CD4-positive, alpha-beta T cell (primary cell): ENCODE data around the gene NTRK2. TPM values are rescaled to one million over a fixed set of nuclear protein-coding genes. Genes with fewer than 3 reads are reported as not detected.

Experiments
- ATAC-seq: fragments of 200-7000 bp; cut with Tn5 transposase; one replicate; pipeline ENCODE4 v1.10.0; 2022; ENCODE audit warnings: mild to moderate bottlenecking; ENCODE audit not compliant: poor library complexity
- CTCF ChIA-PET: fragments of 350-600 bp; sonication (Branson Sonifier 250); formaldehyde crosslinking; loops from one replicate; lab custom pipeline; 2021; ENCODE audit warnings: antibody characterized with exemption, inconsistent platforms; lab: Charles Lee
- POLR2A ChIA-PET: fragments of 350-600 bp; sonication (Branson Sonifier 250); formaldehyde crosslinking; loops from one replicate; lab custom pipeline; 2021; ENCODE audit warnings: antibody characterized with exemption, inconsistent platforms; lab: Charles Lee
- DNase-seq, 14 experiments: peaks; one replicate each; pipeline ENCODE4 v3.0.0-alpha.2; 2013 to 2020; ENCODE audit warnings: mixed read lengths in 2 of 14
- H3K27ac ChIP-seq, 2 donors: one replicate each; pipeline versions ENCODE4 v1.5.1 to v1.7.0; 2013; ENCODE audit warnings: low read length in 2 of 2, low read depth in 1 of 2, mild to moderate bottlenecking in 1 of 2
- H3K27me3 ChIP-seq, 2 experiments: 1 replicate in 1 of 2; 2 replicates in 1 of 2; pipeline versions ENCODE4 v1.6.1 to v1.7.0; 2013; ENCODE audit warnings: low read length in 2 of 2, control low read depth in 1 of 2, mild to moderate bottlenecking in 1 of 2, moderate library complexity in 1 of 2; ENCODE audit not compliant: insufficient read depth in 2 of 2, control insufficient read depth in 1 of 2
- H3K36me3 ChIP-seq: one replicate; pipeline ENCODE4 v1.6.1; 2013; ENCODE audit warnings: low read length, control low read depth; ENCODE audit not compliant: insufficient read depth
- H3K4me1 ChIP-seq: one replicate; pipeline ENCODE4 v1.6.1; 2013; ENCODE audit warnings: low read length, control low read depth; ENCODE audit not compliant: insufficient read depth
- H3K4me3 ChIP-seq: one replicate; pipeline ENCODE4 v1.5.1; 2013; ENCODE audit warnings: mild to moderate bottlenecking, low read length, moderate library complexity
- H3K9me3 ChIP-seq, 2 experiments: 1 replicate in 1 of 2; 2 replicates in 1 of 2; pipeline versions ENCODE4 v1.6.1 to v1.7.0; 2013; ENCODE audit warnings: low read length in 2 of 2, mild to moderate bottlenecking in 2 of 2, control low read depth in 1 of 2, moderate library complexity in 1 of 2; ENCODE audit not compliant: control insufficient read depth in 1 of 2, insufficient read depth in 1 of 2
- H3K27ac Mint-ChIP-seq: one replicate; pipeline ENCODE4 v1.8.0; 2020; ENCODE audit warnings: mixed read lengths
- H3K27me3 Mint-ChIP-seq: one replicate; pipeline ENCODE4 v1.8.0; 2021; ENCODE audit warnings: mixed read lengths
- H3K36me3 Mint-ChIP-seq: one replicate; pipeline ENCODE4 v1.8.0; 2021; ENCODE audit warnings: low read depth, mixed read lengths
- H3K4me1 Mint-ChIP-seq: one replicate; pipeline ENCODE4 v1.8.0; 2021; ENCODE audit warnings: low read depth, mixed read lengths
- H3K4me3 Mint-ChIP-seq: one replicate; pipeline ENCODE4 v1.8.0; 2020; ENCODE audit warnings: mild to moderate bottlenecking, mixed read lengths
- H3K9me3 Mint-ChIP-seq: one replicate; pipeline ENCODE4 v1.8.0; 2020; ENCODE audit warnings: mixed read lengths
- CTCF ChIP-seq: fragments of 200-600 bp; IDR thresholded peaks from one replicate; pipeline ENCODE4 v1.8.0; 2022; ENCODE audit warnings: antibody characterized with exemption, mild to moderate bottlenecking
- intact Hi-C, 2 experiments: fragments of 100-400 bp; cut with DNase I in 1 of 2; cut with micrococcal nuclease in 1 of 2; formaldehyde crosslinking; loops; one replicate each; pipeline versions ENCODE4 v1.15.1 to v1.9.0; 2023 to 2025; cut with DNase I, micrococcal nuclease
- total RNA-seq, 174 experiments: library from RNA in 2 of 174; stranded (reverse) in 2 of 174; gene quantifications; one replicate each; pipeline ENCODE4 v1.2.3 and lab custom pipeline; 2021 to 2026

NTRK2 gene
- total RNA-seq, 2 experiments from 2014 or later = 0.06 to 0.14 TPM

- ATAC-seq (no peak), DNase-seq (no peak)
- no peaks in the 10 kb centered on the region for H3K9me3 ChIP-seq
- POLR2A ChIA-PET = no interaction called here
- Mint-ChIP-seq H3K4me3 (no peak overlapping the region), H3K9me3 (no peaks in the 10 kb centered on the region), H3K27me3 (peaks cover 4% of the 10 kb centered on the region), H3K4me1 (no peaks in the 10 kb centered on the region), H3K36me3 (no peaks in the 10 kb centered on the region), H3K27ac (no peak overlapping the region)
- TF ChIP-seq CTCF = no peak
- H3K36me3 ChIP-seq = no peaks in the 10 kb centered on the region
- H3K27ac ChIP-seq = no peak overlapping the region
- no peaks in the 10 kb centered on the region for H3K27me3 ChIP-seq
- H3K4me3 ChIP-seq = no peak overlapping the region
- CTCF ChIA-PET = no interaction called here
- H3K4me1 ChIP-seq = no peaks in the 10 kb centered on the region
- intact Hi-C loops = no loop called here
Observed at GRCh38 chr9:84829471-84829870, 159.9 kb downstream of the NTRK2 start.

- H3K27me3 Mint-ChIP-seq = peaks cover 4% of the 10 kb centered on the region
- CTCF ChIA-PET = no interaction called here
- no peaks in the 10 kb centered on the region for H3K36me3 ChIP-seq
- POLR2A ChIA-PET = no interaction called here
- no peaks in the 10 kb centered on the region for H3K27me3 ChIP-seq
- no peaks in the 10 kb centered on the region for H3K36me3 Mint-ChIP-seq
- intact Hi-C loops = no loop called here
- H3K4me3 ChIP-seq = no peak overlapping the region
- H3K4me1 Mint-ChIP-seq = no peaks in the 10 kb centered on the region
- ATAC-seq (no peak), DNase-seq (no peak)
- no peaks in the 10 kb centered on the region for H3K9me3 Mint-ChIP-seq
- no peak overlapping the region for H3K27ac Mint-ChIP-seq
- TF ChIP-seq CTCF = no peak
- H3K4me3 Mint-ChIP-seq = no peak overlapping the region
- H3K9me3 ChIP-seq = no peaks in the 10 kb centered on the region
- H3K27ac ChIP-seq = no peak overlapping the region
- no peaks in the 10 kb centered on the region for H3K4me1 ChIP-seq
Observed at GRCh38 chr9:84829997-84830696, 160.6 kb downstream of the NTRK2 start.

DNA sequence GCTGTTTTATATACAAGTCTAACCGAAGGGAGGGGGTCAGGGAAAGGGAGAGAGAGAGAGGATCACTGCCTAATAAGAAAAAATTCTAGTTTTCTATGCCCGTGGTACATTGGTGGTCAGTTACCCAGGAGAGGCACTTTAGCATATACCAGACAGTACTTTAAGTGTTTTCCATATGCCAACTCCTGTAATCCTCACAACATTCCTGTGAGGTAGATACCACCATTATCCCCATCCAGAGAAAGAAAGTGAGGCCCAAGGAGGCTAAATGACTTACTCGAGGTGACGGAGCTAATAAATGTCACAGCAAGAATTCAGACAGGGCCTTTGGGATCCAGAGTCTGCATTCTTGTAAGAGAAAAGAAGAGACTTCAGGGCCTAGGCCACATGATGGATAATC, 161.8 kb downstream of the NTRK2 start:
- no peak overlapping the region for H3K4me3 ChIP-seq
- ATAC-seq (no peak), DNase-seq (no peak)
- CTCF ChIA-PET = no interaction called here
- no peak overlapping the region for H3K4me3 Mint-ChIP-seq
- peaks cover 8% of the 10 kb centered on the region for H3K27me3 Mint-ChIP-seq
- H3K4me1 Mint-ChIP-seq = no peaks in the 10 kb centered on the region
- no peaks in the 10 kb centered on the region for H3K27me3 ChIP-seq
- no peaks in the 10 kb centered on the region for H3K36me3 ChIP-seq
- no peaks in the 10 kb centered on the region for H3K36me3 Mint-ChIP-seq
- no peak overlapping the region for H3K27ac ChIP-seq
- H3K4me1 ChIP-seq = no peaks in the 10 kb centered on the region
- intact Hi-C loops = no loop called here
- no peak for TF ChIP-seq CTCF
- no peak overlapping the region for H3K27ac Mint-ChIP-seq
- H3K9me3 ChIP-seq = no peaks in the 10 kb centered on the region
- H3K9me3 Mint-ChIP-seq = no peaks in the 10 kb centered on the region
- POLR2A ChIA-PET = no interaction called here
